ENCODE data around the gene NTSR1.

DNA sequence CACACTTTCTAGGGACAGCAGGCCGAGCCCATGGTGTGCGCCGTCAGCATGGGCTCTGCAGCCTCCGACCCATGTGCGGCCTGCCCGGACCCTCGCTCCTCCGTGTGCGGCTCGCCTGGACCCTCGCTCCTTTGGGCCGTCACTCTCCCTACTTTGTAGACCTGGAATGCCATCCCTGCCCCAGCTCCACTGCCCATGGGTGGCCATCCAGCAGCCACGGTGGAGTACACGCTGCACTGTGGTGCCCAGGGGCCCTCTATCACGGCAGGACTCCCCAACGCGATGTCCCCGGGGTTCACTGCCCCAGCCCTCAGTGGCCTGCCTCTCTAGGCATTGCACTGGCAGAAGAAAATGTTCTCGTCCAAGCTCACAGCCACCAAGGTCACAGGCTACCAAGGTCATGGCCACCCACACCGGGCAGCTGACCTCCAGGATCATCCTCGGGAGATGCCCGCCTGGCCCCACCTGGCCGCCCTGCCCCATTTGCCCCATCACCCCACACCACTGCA is 63.5 kb downstream of the NTSR1 start:
- TF ChIP-seq, protein P1, sequence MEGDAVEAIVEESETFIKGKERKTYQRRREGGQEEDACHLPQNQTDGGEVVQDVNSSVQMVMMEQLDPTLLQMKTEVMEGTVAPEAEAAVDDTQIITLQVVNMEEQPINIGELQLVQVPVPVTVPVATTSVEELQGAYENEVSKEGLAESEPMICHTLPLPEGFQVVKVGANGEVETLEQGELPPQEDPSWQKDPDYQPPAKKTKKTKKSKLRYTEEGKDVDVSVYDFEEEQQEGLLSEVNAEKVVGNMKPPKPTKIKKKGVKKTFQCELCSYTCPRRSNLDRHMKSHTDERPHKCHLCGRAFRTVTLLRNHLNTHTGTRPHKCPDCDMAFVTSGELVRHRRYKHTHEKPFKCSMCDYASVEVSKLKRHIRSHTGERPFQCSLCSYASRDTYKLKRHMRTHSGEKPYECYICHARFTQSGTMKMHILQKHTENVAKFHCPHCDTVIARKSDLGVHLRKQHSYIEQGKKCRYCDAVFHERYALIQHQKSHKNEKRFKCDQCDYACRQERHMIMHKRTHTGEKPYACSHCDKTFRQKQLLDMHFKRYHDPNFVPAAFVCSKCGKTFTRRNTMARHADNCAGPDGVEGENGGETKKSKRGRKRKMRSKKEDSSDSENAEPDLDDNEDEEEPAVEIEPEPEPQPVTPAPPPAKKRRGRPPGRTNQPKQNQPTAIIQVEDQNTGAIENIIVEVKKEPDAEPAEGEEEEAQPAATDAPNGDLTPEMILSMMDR (IDR thresholded peaks at IDR 0.05): no peak
- TF ChIP-seq POLR2A (IDR thresholded peaks at IDR 0.05): no peak
